Measurements from ENCODE around the gene NR3C2. TPM values are rescaled to one million over a fixed set of nuclear protein-coding genes. Genes with fewer than 3 reads are reported as not detected.

NR3C2 gene
- polyA plus RNA-seq, 1 donor from 2014 or later, result 0.06 TPM

GRCh38 chr4:148211533-148211932 is 230.7 kb downstream of the NR3C2 start:
- Histone ChIP-seq H3K27ac (ENCODE audit: low read length) (no peak overlapping the region), H3K9me3 (ENCODE audit: low read length) (no peaks in the 10 kb centered on the region), H3F3A (ENCODE audit: insufficient read depth, low read length, poor library complexity, severe bottlenecking) (no peaks in the 10 kb centered on the region), H3K36me3 (ENCODE audit: insufficient read depth, low read length) (no peaks in the 10 kb centered on the region), H3K9me2 (ENCODE audit: insufficient read depth, low read length) (no peaks in the 10 kb centered on the region), H3K27me3 (ENCODE audit: insufficient read depth, low read depth, low read length) (peaks cover 20% of the 10 kb centered on the region), H3K9ac (ENCODE audit: low read length) (no peak overlapping the region), H3K4me3 (ENCODE audit: low read length) (no peak overlapping the region), H3K4me2 (ENCODE audit: low read length) (no peak overlapping the region), H3K79me2 (replicated peaks; ENCODE audit: insufficient read depth, low read length) (no peaks in the 10 kb centered on the region), H2AFZ (ENCODE audit: low read depth, low read length) (no peak overlapping the region), H4K20me1 (ENCODE audit: insufficient read depth) (no peaks in the 10 kb centered on the region)
- TF ChIP-seq RAD21 (conservative IDR thresholded peaks at IDR 0.05) (no peak), EP300 (conservative IDR thresholded peaks at IDR 0.05; ENCODE audit: poor library complexity, severe bottlenecking) (no peak), TAF1 (IDR thresholded peaks at IDR 0.05; ENCODE audit: low read depth) (no peak), SMC3 (conservative IDR thresholded peaks at IDR 0.05; ENCODE audit: poor library complexity) (no peak), CTCF (IDR thresholded peaks at IDR 0.05; ENCODE audit: poor library complexity, severe bottlenecking) (no peak), POLR2AphosphoS5 (IDR thresholded peaks at IDR 0.05) (no peak), REST (IDR thresholded peaks at IDR 0.05; ENCODE audit: borderline replicate concordance) (no peak), MXI1 (conservative IDR thresholded peaks at IDR 0.05; ENCODE audit: poor library complexity, severe bottlenecking) (no peak), EZH2 (IDR thresholded peaks at IDR 0.05; ENCODE audit: borderline replicate concordance, insufficient read depth, low read length, poor library complexity, severe bottlenecking) (no peak)

- no peak overlapping the region for H2AFZ ChIP-seq (ENCODE audit: low read depth, low read length)
- TF ChIP-seq REST (IDR thresholded peaks at IDR 0.05; ENCODE audit: borderline replicate concordance), result no peak
- no peak for TF ChIP-seq RAD21 (conservative IDR thresholded peaks at IDR 0.05)
- TF ChIP-seq TAF1 (IDR thresholded peaks at IDR 0.05; ENCODE audit: low read depth), result no peak
- no peak for TF ChIP-seq POLR2AphosphoS5 (IDR thresholded peaks at IDR 0.05)
- TF ChIP-seq CTCF (IDR thresholded peaks at IDR 0.05; ENCODE audit: poor library complexity, severe bottlenecking), result no peak
- TF ChIP-seq EP300 (conservative IDR thresholded peaks at IDR 0.05; ENCODE audit: poor library complexity, severe bottlenecking), result no peak
- TF ChIP-seq EZH2 (IDR thresholded peaks at IDR 0.05; ENCODE audit: borderline replicate concordance, insufficient read depth, low read length, poor library complexity, severe bottlenecking), result no peak
- H4K20me1 ChIP-seq (ENCODE audit: insufficient read depth), result no peaks in the 10 kb centered on the region
- H3K36me3 ChIP-seq (ENCODE audit: insufficient read depth, low read length), result no peaks in the 10 kb centered on the region
- H3K9me2 ChIP-seq (ENCODE audit: insufficient read depth, low read length), result no peaks in the 10 kb centered on the region
- H3K4me2 ChIP-seq (ENCODE audit: low read length), result no peak overlapping the region
- H3K9ac ChIP-seq (ENCODE audit: low read length), result no peak overlapping the region
- no peak overlapping the region for H3K27ac ChIP-seq (ENCODE audit: low read length)
- H3K4me3 ChIP-seq (ENCODE audit: low read length), result no peak overlapping the region
- no peaks in the 10 kb centered on the region for H3F3A ChIP-seq (ENCODE audit: insufficient read depth, low read length, poor library complexity, severe bottlenecking)
- H3K79me2 ChIP-seq (replicated peaks; ENCODE audit: insufficient read depth, low read length), result no peaks in the 10 kb centered on the region
- peaks cover 29% of the 10 kb centered on the region for H3K27me3 ChIP-seq (ENCODE audit: insufficient read depth, low read depth, low read length)
- no peaks in the 10 kb centered on the region for H3K9me3 ChIP-seq (ENCODE audit: low read length)
Measured at GRCh38 chr4:148210661-148211060, 231.6 kb downstream of the NR3C2 start.

Measured in neural cell (in vitro differentiated cells).